NT2/D1 (cell line): ENCODE results near the gene TAC4.

Experiments
- SUZ12 ChIP-seq: IDR thresholded peaks from 2 replicates; pipeline ENCODE4 v1.6.1; 2011; ENCODE audit not compliant: insufficient read length, insufficient read depth; ENCODE audit errors: extremely low read depth
- ZNF274 ChIP-seq: IDR thresholded peaks from 2 replicates; pipeline ENCODE4 v1.6.1; 2011; ENCODE audit warnings: mild to moderate bottlenecking, low read depth, low read length

DNA sequence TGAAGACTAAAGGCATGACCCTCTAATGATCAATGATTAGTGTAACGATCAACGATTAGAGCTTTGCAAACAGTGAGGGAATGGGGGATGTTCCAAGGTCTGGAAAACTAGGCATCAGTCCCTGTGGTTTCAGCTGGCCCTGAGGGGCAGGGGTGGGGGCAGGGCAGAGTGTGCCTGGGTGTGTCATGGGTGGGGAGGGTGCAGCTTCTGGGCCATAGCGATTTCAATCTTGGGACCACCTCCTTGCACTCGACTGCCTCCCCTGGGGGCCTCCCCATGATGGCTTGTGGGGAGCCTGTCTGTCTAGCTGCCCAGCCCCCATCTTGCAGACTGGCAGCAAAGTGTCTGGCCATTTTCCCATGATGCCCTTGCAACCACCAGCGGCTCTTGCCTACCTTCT is 8.4 kb downstream of the TAC4 start:
- TF ChIP-seq SUZ12 (no peak), ZNF274 (no peak)
